ENCODE data around the gene ST8SIA2. TPM values are rescaled to one million over a fixed set of nuclear protein-coding genes. Genes with fewer than 3 reads are reported as not detected.

ST8SIA2 gene
- total RNA-seq, 4 donors from 2014 or later: not detected

DNA sequence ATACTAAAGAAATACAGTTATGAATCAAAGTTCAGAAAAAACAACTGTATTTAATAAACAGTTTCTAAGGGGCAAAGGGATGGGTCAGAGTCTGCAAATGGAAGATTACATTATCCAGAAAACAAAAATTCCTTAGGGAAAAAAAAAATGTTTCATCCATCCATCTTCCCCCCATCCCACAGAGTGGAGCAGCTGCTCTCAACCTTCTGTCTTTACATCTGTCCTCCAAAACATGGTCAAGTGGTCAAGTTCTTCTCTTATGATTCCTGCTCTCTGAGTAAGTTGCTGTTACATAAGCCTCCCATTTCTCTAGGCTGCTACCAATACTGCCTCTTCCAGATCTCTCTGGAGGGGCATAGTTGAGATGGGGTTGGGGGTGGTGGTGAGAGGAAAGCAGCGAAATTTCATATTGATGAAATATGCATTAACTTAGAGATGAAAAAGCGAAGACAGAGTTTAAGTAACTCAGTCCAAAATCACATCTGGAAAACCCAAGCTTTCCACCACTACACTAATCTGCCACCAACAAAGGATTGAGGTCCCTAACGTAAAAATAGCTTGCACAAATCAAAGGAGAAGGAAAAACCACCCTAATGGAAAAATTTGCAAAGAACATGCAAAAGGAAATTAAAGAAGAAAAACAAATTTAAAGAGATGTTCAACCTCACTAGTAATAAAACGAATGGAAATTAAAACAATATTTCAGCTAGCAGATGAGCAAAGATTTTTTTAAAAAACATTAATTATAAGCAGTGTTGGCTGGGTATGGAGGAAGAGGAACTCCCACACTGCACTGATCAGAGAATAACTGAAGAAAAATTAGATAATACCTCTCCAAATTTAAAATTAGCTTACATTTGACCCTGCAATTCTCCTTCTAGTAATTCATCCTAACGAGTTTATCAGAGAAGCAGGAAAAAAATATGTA, 109.5 kb downstream of the ST8SIA2 start:
- no peak overlapping the region for H3K4me3 ChIP-seq
- TF ChIP-seq, protein P1, sequence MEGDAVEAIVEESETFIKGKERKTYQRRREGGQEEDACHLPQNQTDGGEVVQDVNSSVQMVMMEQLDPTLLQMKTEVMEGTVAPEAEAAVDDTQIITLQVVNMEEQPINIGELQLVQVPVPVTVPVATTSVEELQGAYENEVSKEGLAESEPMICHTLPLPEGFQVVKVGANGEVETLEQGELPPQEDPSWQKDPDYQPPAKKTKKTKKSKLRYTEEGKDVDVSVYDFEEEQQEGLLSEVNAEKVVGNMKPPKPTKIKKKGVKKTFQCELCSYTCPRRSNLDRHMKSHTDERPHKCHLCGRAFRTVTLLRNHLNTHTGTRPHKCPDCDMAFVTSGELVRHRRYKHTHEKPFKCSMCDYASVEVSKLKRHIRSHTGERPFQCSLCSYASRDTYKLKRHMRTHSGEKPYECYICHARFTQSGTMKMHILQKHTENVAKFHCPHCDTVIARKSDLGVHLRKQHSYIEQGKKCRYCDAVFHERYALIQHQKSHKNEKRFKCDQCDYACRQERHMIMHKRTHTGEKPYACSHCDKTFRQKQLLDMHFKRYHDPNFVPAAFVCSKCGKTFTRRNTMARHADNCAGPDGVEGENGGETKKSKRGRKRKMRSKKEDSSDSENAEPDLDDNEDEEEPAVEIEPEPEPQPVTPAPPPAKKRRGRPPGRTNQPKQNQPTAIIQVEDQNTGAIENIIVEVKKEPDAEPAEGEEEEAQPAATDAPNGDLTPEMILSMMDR (IDR thresholded peaks at IDR 0.05): no peak
- no peak for TF ChIP-seq POLR2A (IDR thresholded peaks at IDR 0.05)
- no peak for TF ChIP-seq EP300 (IDR thresholded peaks at IDR 0.05)
- no peak for TF ChIP-seq POLR2AphosphoS5 (IDR thresholded peaks at IDR 0.05)
- no peaks in the 10 kb centered on the region for H3K36me3 ChIP-seq
- H3K27me3 ChIP-seq: peaks cover 15% of the 10 kb centered on the region
- WGBS, 2 donors (ENCODE audit: low coverage in 1 of 2): 52 to 58% methylated on average over 3 to 4 of the region's 5 CpGs
- no peak overlapping the region for H3K27ac ChIP-seq
- H3K4me1 ChIP-seq: no peaks in the 10 kb centered on the region
- H3K9me3 ChIP-seq: peaks cover 0 to 9% (median 2%) of the 10 kb centered on the region in 3 donors
- ATAC-seq: no peak

DNA sequence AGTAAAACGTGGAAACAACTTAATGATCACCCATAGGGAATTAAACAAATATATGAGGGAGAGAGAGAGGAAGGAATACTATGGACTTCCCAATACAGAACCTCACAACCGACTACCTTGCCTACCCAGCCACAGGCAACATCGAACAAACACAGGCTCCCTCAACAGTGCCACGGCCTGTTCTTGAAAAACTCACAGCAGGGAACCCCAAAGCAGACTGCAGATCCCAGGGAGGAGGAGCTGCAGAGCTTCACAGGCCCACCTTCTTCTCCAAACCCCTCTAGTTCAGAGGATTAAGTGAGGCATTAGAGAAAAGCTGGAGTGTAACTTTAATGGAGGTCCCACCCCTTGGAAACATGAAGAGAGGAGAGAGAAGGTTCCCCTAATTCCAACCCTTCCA, 110.2 kb downstream of the ST8SIA2 start:
- no peak for ATAC-seq
- 72 to 82% methylated on average over 4 of the region's 4 CpGs for WGBS, 2 donors (ENCODE audit: low coverage in 1 of 2)

GRCh38 chr15:92505611-92506010, 111.9 kb downstream of the ST8SIA2 start:
- H3K27ac ChIP-seq: no peak overlapping the region
- 4 to 6% methylated on average over 1 of the region's 1 CpG for WGBS, 2 donors (ENCODE audit: low coverage in 1 of 2)
- TF ChIP-seq POLR2A (IDR thresholded peaks at IDR 0.05): no peak
- no peak for TF ChIP-seq EP300 (IDR thresholded peaks at IDR 0.05)
- no peak for TF ChIP-seq POLR2AphosphoS5 (IDR thresholded peaks at IDR 0.05)
- TF ChIP-seq, protein P1 (IDR thresholded peaks at IDR 0.05): no peak

More for the DNA sequence above, 110.2 kb downstream of the ST8SIA2 start:
- Histone ChIP-seq H3K27ac (no peak overlapping the region), H3K4me1 (no peaks in the 10 kb centered on the region), H3K27me3 (peaks cover 10% of the 10 kb centered on the region), H3K36me3 (no peaks in the 10 kb centered on the region), H3K9me3 (peaks cover 0 to 9% (median 2%) of the 10 kb centered on the region in 3 donors), H3K4me3 (no peak overlapping the region)
- TF ChIP-seq, protein P1 (IDR thresholded peaks at IDR 0.05): no peak
- TF ChIP-seq POLR2A (IDR thresholded peaks at IDR 0.05): no peak
- TF ChIP-seq POLR2AphosphoS5 (IDR thresholded peaks at IDR 0.05): no peak
- no peak for TF ChIP-seq EP300 (IDR thresholded peaks at IDR 0.05)

GRCh38 chr15:92506506-92506905, 112.8 kb downstream of the ST8SIA2 start:
- peaks cover 0 to 9% (median 2%) of the 10 kb centered on the region in 3 donors for H3K9me3 ChIP-seq
- 59 to 72% methylated on average over 4 of the region's 4 CpGs for WGBS, 2 donors (ENCODE audit: low coverage in 1 of 2)
- no peak overlapping the region for H3K27ac ChIP-seq
- H3K4me3 ChIP-seq: no peak overlapping the region
- no peak for ATAC-seq
- TF ChIP-seq POLR2A (IDR thresholded peaks at IDR 0.05) (no peak), EP300 (IDR thresholded peaks at IDR 0.05) (no peak), POLR2AphosphoS5 (IDR thresholded peaks at IDR 0.05) (no peak)
- TF ChIP-seq, protein P1 (IDR thresholded peaks at IDR 0.05): no peak
- H3K27me3 ChIP-seq: no peaks in the 10 kb centered on the region
- H3K36me3 ChIP-seq: no peaks in the 10 kb centered on the region
- H3K4me1 ChIP-seq: no peaks in the 10 kb centered on the region

More at GRCh38 chr15:92505611-92506010, 111.9 kb downstream of the ST8SIA2 start:
- Histone ChIP-seq H3K4me1 (no peaks in the 10 kb centered on the region), H3K4me3 (no peak overlapping the region), H3K27me3 (no peaks in the 10 kb centered on the region), H3K36me3 (no peaks in the 10 kb centered on the region), H3K9me3 (peaks cover 0 to 9% (median 2%) of the 10 kb centered on the region in 3 donors)
- ATAC-seq: no peak

Data from gastroesophageal sphincter (tissue), 4 donors.